ENCODE measurements around the gene AQP12A.

AQP12A gene

GRCh38 chr2:240711701-240712100, 20.0 kb downstream of the AQP12A start:
- DNase-seq = no peak

GRCh38 chr2:240712121-240712520, 20.5 kb downstream of the AQP12A start:
- no peak for DNase-seq

- DNase-seq = no peak
Measured at GRCh38 chr2:240713071-240713927, 21.6 kb downstream of the AQP12A start.

- DNase-seq = no peak
Measured at GRCh38 chr2:240713928-240714746, 22.5 kb downstream of the AQP12A start.

- no peak for DNase-seq
Measured at GRCh38 chr2:240714747-240715725, 23.4 kb downstream of the AQP12A start.

- DNase-seq = no peak
Measured at GRCh38 chr2:240716130-240716798, 24.6 kb downstream of the AQP12A start.

- DNase-seq = no peak
Measured at GRCh38 chr2:240717181-240717641, 25.5 kb downstream of the AQP12A start.

- no peak for DNase-seq
Measured at GRCh38 chr2:240717681-240718581, 26.3 kb downstream of the AQP12A start.

- DNase-seq = no peak
Measured at GRCh38 chr2:240718896-240719490, 27.3 kb downstream of the AQP12A start.

GRCh38 chr2:240719676-240720545, 28.2 kb downstream of the AQP12A start:
- no peak for DNase-seq

- no peak for DNase-seq
Measured at GRCh38 chr2:240720686-240721595, 29.3 kb downstream of the AQP12A start.

GRCh38 chr2:240721596-240722180, 30.0 kb downstream of the AQP12A start:
- DNase-seq = no peak

- DNase-seq = no peak
Measured at GRCh38 chr2:240722376-240722775, 30.7 kb downstream of the AQP12A start.

GRCh38 chr2:240722796-240723735, 31.4 kb downstream of the AQP12A start:
- no peak for DNase-seq

GRCh38 chr2:240723851-240724250, 32.2 kb downstream of the AQP12A start:
- no peak for DNase-seq

GRCh38 chr2:240724431-240724830, 32.8 kb downstream of the AQP12A start:
- no peak for DNase-seq

GRCh38 chr2:240725266-240725665, 33.6 kb downstream of the AQP12A start:
- no peak for DNase-seq
